Measurements from ENCODE around the gene TAAR9. TPM values are rescaled to one million over a fixed set of nuclear protein-coding genes. Genes with fewer than 3 reads are reported as not detected.

Gene TAAR9
- total RNA-seq, 1 experiment from 2014 or later, result not detected

- no peak for ATAC-seq
- intact Hi-C loops (cut with micrococcal nuclease), result no loop called here
Observed at GRCh38 chr6:132495604-132496079, 42.4 kb upstream of the TAAR9 start.

GRCh38 chr6:132496519-132497180 lies 41.4 kb upstream of the TAAR9 start:
- Histone ChIP-seq H3K9me3 (ENCODE audit: control insufficient read depth in 1 of 2, insufficient read depth in 1 of 2, low read depth in 1 of 2, low read length in 2 of 2) (no peaks in the 10 kb centered on the region), H3K9ac (ENCODE audit: low read length) (no peak overlapping the region), H3K27me3 (ENCODE audit: insufficient read depth, low read length) (no peaks in the 10 kb centered on the region), H3K4me3 (replicated peaks in 1 of 2; ENCODE audit: low read depth in 1 of 2, low read length in 2 of 2) (no peak overlapping the region), H3K36me3 (ENCODE audit: control insufficient read depth in 1 of 2, insufficient read depth in 2 of 2, low read length in 2 of 2) (no peaks in the 10 kb centered on the region), H3K4me2 (ENCODE audit: low read length) (no peak overlapping the region), H2AFZ (ENCODE audit: low read depth, low read length, poor library complexity, severe bottlenecking) (no peak overlapping the region), H3K9me2 (ENCODE audit: insufficient read depth) (no peaks in the 10 kb centered on the region), H3K4me1 (ENCODE audit: control insufficient read depth in 1 of 2, insufficient read depth in 2 of 2, low read length in 2 of 2) (no peaks in the 10 kb centered on the region), H4K20me1 (ENCODE audit: insufficient read depth) (no peaks in the 10 kb centered on the region), H3K27ac (ENCODE audit: low read depth, low read length) (no peak overlapping the region), H3K79me2 (ENCODE audit: insufficient read depth, low read length) (peaks cover 14% of the 10 kb centered on the region)
- CTCF ChIA-PET, result interaction anchor here (1.5 to 2.4 kb wide), 2 partner anchors 12 to 216 kb away, joined by 8 read pairs; no protein-coding TSS in a partner anchor
- intact Hi-C loops (cut with micrococcal nuclease), result no loop called here
- POLR2A ChIA-PET, result no interaction called here
- no peak for DNase-seq (ENCODE audit: low read depth, low spot score)
- ATAC-seq, result no peak
- RAD21 ChIA-PET (ENCODE audit: low non-redundant PET in 1 of 2, low total read pairs in 2 of 2, uncharacterized antibody in 2 of 2, unreplicated experiment in 2 of 2), result no interaction called here
- BruUV-seq (replicated peaks), result no TSS peak
- TF ChIP-seq ZBTB33 (IDR thresholded peaks at IDR 0.05; ENCODE audit: extremely low read depth, insufficient replicate concordance, low read length), result no peak
- TF ChIP-seq MAX (IDR thresholded peaks at IDR 0.05), result no peak
- TF ChIP-seq SRF (IDR thresholded peaks at IDR 0.05; ENCODE audit: low read depth), result no peak
- no peak for TF ChIP-seq FOSL1 (IDR thresholded peaks at IDR 0.05; ENCODE audit: low read depth)
- no peak for TF ChIP-seq EZH2 (IDR thresholded peaks at IDR 0.05)
- TF ChIP-seq REST (IDR thresholded peaks at IDR 0.05; ENCODE audit: low read depth), result no peak
- no peak for TF ChIP-seq EZH2phosphoT487 (IDR thresholded peaks at IDR 0.05; ENCODE audit: borderline replicate concordance)

More at GRCh38 chr6:132495604-132496079, 42.4 kb upstream of the TAAR9 start:
- H3K4me1 ChIP-seq (ENCODE audit: control insufficient read depth in 1 of 2, insufficient read depth in 2 of 2, low read length in 2 of 2), result no peaks in the 10 kb centered on the region
- no peaks in the 10 kb centered on the region for H4K20me1 ChIP-seq (ENCODE audit: insufficient read depth)
- no peak overlapping the region for H2AFZ ChIP-seq (ENCODE audit: low read depth, low read length, poor library complexity, severe bottlenecking)
- H3K27me3 ChIP-seq (ENCODE audit: insufficient read depth, low read length), result no peaks in the 10 kb centered on the region
- POLR2A ChIA-PET, result no interaction called here
- TF ChIP-seq ZFX (IDR thresholded peaks at IDR 0.05), result no peak
- TF ChIP-seq YY1 (IDR thresholded peaks at IDR 0.05; ENCODE audit: extremely low read depth, insufficient replicate concordance, low read depth, low read length), result no peak
- TF ChIP-seq SRF (IDR thresholded peaks at IDR 0.05; ENCODE audit: low read depth), result no peak
- TF ChIP-seq MAX (IDR thresholded peaks at IDR 0.05), result no peak
- TF ChIP-seq RAD21 (IDR thresholded peaks at IDR 0.05; ENCODE audit: low read depth), result no peak
- TF ChIP-seq POLR2AphosphoS5 (IDR thresholded peaks at IDR 0.05; ENCODE audit: low read depth, low read length), result no peak
- no peak for TF ChIP-seq ATF3 (IDR thresholded peaks at IDR 0.05)
- H3K9me2 ChIP-seq (ENCODE audit: insufficient read depth), result no peaks in the 10 kb centered on the region
- no peak overlapping the region for H3K27ac ChIP-seq (ENCODE audit: low read depth, low read length)
- H3K4me2 ChIP-seq (ENCODE audit: low read length), result no peak overlapping the region
- RAD21 ChIA-PET (ENCODE audit: low non-redundant PET in 1 of 2, low total read pairs in 2 of 2, uncharacterized antibody in 2 of 2, unreplicated experiment in 2 of 2), result no interaction called here
- H3K79me2 ChIP-seq (ENCODE audit: insufficient read depth, low read length), result peaks cover 14% of the 10 kb centered on the region
- no peak overlapping the region for H3K9ac ChIP-seq (ENCODE audit: low read length)
- no TSS peak for BruUV-seq (replicated peaks)
- no peak overlapping the region for H3K4me3 ChIP-seq (replicated peaks in 1 of 2; ENCODE audit: low read depth in 1 of 2, low read length in 2 of 2)
- DNase-seq (ENCODE audit: low read depth, low spot score), result no peak
- H3K9me3 ChIP-seq (ENCODE audit: control insufficient read depth in 1 of 2, insufficient read depth in 1 of 2, low read depth in 1 of 2, low read length in 2 of 2), result no peaks in the 10 kb centered on the region
- H3K36me3 ChIP-seq (ENCODE audit: control insufficient read depth in 1 of 2, insufficient read depth in 2 of 2, low read length in 2 of 2), result no peaks in the 10 kb centered on the region
- CTCF ChIA-PET, result interaction anchor here (1.0 to 2.4 kb wide), 3 partner anchors 11 to 215 kb away, joined by 3 to 8 read pairs (median 8); no protein-coding TSS in a partner anchor
